ENCODE results near the gene ZNF444. TPM values are rescaled to one million over a fixed set of nuclear protein-coding genes. Genes with fewer than 3 reads are reported as not detected.

ZNF444 gene
- total RNA-seq, 2 donors from 2014 or later, result 20.5 to 50.9 TPM

DNA sequence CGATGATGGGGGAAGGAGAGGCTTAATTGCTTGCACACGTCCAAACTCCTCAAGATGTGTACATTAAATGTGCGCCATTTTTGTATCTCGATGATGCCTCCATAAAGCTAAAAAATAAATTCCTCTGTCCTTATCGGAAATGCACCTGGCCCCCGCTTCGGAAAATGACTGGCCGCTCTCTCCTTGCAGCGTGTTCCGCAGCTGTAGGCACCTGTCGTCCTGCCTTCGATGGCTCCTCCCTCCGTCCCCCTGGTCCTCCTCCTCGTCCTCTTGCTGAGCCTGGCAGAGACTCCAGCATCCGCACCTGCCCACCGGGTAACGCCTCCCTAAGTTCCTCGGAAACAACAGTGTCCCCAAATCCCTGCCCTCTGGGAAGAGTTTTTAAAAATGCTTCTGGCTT, 35.8 kb downstream of the ZNF444 start:
- Histone ChIP-seq H3K4me1 (no peaks in the 10 kb centered on the region), H3K9ac (ENCODE audit: low read depth in 2 of 2, low read length in 2 of 2) (no peak overlapping the region), H3K27me3 (peaks cover 9% of the 10 kb centered on the region), H3K9me3 (no peaks in the 10 kb centered on the region), H3K4me3 (no peak overlapping the region), H3K36me3 (no peaks in the 10 kb centered on the region), H3K27ac (no peak overlapping the region)
- TF ChIP-seq, protein P1, sequence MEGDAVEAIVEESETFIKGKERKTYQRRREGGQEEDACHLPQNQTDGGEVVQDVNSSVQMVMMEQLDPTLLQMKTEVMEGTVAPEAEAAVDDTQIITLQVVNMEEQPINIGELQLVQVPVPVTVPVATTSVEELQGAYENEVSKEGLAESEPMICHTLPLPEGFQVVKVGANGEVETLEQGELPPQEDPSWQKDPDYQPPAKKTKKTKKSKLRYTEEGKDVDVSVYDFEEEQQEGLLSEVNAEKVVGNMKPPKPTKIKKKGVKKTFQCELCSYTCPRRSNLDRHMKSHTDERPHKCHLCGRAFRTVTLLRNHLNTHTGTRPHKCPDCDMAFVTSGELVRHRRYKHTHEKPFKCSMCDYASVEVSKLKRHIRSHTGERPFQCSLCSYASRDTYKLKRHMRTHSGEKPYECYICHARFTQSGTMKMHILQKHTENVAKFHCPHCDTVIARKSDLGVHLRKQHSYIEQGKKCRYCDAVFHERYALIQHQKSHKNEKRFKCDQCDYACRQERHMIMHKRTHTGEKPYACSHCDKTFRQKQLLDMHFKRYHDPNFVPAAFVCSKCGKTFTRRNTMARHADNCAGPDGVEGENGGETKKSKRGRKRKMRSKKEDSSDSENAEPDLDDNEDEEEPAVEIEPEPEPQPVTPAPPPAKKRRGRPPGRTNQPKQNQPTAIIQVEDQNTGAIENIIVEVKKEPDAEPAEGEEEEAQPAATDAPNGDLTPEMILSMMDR (IDR thresholded peaks at IDR 0.05), result no peak
- intact Hi-C loops (cut with DNase I), result loop anchor here (10.0 kb wide), 1 partner anchor 148 kb away; no protein-coding TSS in a partner anchor
- no peak for DNase-seq

DNA sequence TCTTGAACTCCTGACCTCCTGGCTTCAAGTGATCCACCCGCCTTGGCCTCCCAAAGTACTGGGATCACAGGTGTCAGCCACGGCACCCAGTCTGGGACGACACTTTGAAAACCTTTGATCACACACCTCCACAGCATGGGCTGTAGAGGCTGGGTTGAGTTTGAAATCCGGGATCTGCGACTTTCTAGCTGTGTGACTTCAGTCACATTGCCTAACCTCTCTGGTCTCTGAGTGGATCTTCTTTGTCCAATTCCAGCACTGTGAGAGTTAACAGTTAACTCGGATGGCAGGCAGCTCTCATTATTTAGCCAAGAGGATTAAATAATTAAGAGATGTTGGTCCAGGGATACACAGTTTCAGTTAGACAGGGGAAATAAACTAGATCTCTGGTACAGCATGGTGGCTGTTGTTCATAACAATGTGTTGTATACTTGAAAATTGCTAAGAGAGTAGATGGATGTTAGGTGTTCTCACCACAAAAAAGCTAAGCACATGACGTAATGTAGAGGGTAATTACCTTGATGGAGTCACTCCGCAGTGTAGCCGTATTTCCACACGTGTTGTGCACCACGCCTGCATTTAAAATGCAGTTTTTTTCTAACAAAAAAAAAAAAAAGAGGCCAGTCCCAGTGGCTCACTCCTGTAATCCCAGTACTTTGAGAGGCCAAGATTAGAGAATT, 36.6 kb downstream of the ZNF444 start:
- Histone ChIP-seq H3K27me3 (peaks cover 9% of the 10 kb centered on the region), H3K27ac (no peak overlapping the region), H3K36me3 (no peaks in the 10 kb centered on the region), H3K4me3 (no peak overlapping the region), H3K9me3 (no peaks in the 10 kb centered on the region), H3K4me1 (no peaks in the 10 kb centered on the region), H3K9ac (ENCODE audit: low read depth in 2 of 2, low read length in 2 of 2) (no peak overlapping the region)
- TF ChIP-seq, protein P1 (IDR thresholded peaks at IDR 0.05), result no peak
- intact Hi-C loops (cut with DNase I), result loop anchor here (10.0 kb wide), 1 partner anchor 147 kb away; no protein-coding TSS in a partner anchor
- DNase-seq, result no peak

DNA sequence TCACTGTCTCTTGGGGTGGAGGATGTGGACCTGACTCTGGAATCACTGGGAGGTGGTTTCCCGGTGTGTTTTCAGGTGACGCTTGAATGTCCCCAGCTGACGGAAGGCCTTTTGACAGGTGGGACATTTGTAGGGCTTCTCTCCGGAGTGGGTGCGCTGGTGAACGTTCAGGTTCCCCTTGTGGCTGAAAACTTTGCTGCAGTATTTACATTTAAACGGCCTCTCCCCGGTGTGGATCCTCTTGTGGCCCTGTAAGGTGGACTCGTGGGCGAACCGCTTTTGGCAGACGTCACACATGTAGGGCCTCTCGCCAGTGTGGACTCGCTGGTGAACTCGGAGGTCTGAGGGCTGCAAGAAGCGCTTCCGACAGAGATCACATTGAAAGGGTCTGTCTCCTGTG, 48.7 kb downstream of the ZNF444 start:
- TF ChIP-seq, protein P1 (IDR thresholded peaks at IDR 0.05), result no peak
- Histone ChIP-seq H3K36me3 (no peaks in the 10 kb centered on the region), H3K27me3 (no peaks in the 10 kb centered on the region), H3K27ac (no peak overlapping the region), H3K4me3 (no peak overlapping the region), H3K4me1 (no peaks in the 10 kb centered on the region), H3K9ac (ENCODE audit: low read depth in 2 of 2, low read length in 2 of 2) (no peak overlapping the region), H3K9me3 (no peaks in the 10 kb centered on the region)
- no peak for DNase-seq
- intact Hi-C loops (cut with DNase I), result no loop called here

DNA sequence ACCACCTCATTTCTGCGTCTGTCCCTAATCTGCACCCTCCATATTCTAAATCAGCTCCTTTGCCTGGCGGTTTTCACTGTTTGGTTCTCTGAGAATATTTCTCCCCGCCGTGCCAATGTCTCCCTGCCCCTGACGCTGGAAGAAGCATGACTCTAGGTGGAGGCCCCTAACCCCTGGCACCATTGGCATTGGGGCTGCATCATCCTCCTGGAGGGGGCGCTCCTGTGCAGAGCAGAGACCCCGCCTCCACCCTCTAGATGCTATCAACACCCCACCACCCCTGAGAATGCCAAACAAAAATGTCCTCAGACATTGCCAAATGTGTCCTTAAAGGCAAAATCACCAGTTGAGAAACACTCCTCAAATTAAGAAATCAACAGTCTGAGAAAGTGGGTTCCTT, 50.0 kb downstream of the ZNF444 start:
- TF ChIP-seq, protein P1 (IDR thresholded peaks at IDR 0.05), result no peak
- Histone ChIP-seq H3K4me3 (no peak overlapping the region), H3K9me3 (no peaks in the 10 kb centered on the region), H3K27ac (no peak overlapping the region), H3K4me1 (no peaks in the 10 kb centered on the region), H3K36me3 (no peaks in the 10 kb centered on the region), H3K27me3 (no peaks in the 10 kb centered on the region), H3K9ac (ENCODE audit: low read depth in 2 of 2, low read length in 2 of 2) (no peak overlapping the region)
- intact Hi-C loops (cut with DNase I), result no loop called here
- no peak for DNase-seq

DNA sequence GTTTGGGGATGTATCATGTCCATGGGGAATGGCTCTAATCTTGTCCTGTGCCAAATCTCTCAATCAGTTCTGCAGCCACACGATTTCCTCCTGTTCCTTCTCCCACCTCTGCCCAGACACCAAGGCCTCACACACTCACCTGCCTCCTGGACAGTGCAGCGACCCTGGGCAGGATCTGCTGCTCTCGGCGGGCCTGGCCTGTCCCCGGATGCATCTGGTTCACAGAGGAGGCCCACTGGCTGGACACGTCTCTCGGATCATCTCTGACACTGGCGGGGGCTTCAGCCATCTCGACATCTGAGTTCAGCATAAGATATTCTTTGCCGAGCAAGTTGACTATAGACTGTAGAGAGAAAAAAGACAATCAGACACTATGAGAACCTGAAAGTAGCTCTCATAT, 50.6 kb downstream of the ZNF444 start:
- intact Hi-C loops (cut with DNase I), result no loop called here
- H3K36me3 ChIP-seq, result no peaks in the 10 kb centered on the region
- H3K4me3 ChIP-seq, result no peak overlapping the region
- DNase-seq, result no peak
- H3K27ac ChIP-seq, result no peak overlapping the region
- no peaks in the 10 kb centered on the region for H3K4me1 ChIP-seq
- H3K9ac ChIP-seq (ENCODE audit: low read depth in 2 of 2, low read length in 2 of 2), result no peak overlapping the region
- H3K27me3 ChIP-seq, result no peaks in the 10 kb centered on the region
- TF ChIP-seq, protein P1 (IDR thresholded peaks at IDR 0.05), result no peak
- H3K9me3 ChIP-seq, result no peaks in the 10 kb centered on the region
